GM19099 (cell line): Measurements from ENCODE around the gene ZCRB1.

ENCODE experiments used
- POLR2A ChIP-seq: IDR thresholded peaks from 3 replicates; pipeline ENCODE4 v1.6.1; 2011; ENCODE audit warnings: low read depth; ENCODE audit not compliant: insufficient read length; ENCODE audit errors: extremely low read depth

Gene ZCRB1

DNA sequence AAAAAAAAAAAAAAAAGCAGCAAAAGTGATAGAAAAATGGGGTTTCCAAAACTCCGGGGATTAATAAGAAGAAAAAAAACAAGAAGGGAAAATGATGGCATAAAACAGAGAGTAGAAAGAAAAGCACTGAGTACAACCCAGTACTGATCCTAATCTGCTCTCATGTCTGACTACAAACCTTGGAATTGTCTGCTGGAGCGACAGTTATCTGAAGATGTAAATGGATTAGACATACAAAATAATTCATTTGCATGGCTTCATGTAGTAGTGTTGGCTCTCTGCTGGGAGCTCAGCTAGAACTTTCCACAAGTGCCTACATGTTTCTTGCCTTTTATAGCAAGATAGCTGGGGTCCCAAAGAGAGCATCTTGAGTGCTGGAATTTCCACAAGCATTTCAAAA lies 34.2 kb downstream of the ZCRB1 start:
- TF ChIP-seq POLR2A: no peak

DNA sequence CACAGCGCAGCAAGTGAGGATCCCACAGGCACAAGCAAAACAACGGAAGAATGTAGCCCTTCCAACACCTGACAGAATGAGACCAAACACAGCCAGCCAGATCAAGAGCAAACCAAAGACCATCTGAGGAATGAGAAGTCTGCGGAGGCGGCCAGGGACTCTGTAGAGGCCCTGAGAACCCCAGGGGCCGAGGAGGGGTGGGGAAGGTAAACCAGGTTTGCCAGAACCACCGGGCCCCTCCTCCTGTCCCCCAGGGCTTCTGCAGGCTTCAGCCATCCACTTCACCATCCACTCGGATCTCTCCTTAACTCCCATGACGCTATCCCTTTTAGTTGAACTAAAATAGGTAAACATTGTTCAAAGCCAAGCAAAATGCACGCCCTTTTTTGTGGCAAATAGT lies 37.4 kb downstream of the ZCRB1 start:
- TF ChIP-seq POLR2A: no peak

DNA sequence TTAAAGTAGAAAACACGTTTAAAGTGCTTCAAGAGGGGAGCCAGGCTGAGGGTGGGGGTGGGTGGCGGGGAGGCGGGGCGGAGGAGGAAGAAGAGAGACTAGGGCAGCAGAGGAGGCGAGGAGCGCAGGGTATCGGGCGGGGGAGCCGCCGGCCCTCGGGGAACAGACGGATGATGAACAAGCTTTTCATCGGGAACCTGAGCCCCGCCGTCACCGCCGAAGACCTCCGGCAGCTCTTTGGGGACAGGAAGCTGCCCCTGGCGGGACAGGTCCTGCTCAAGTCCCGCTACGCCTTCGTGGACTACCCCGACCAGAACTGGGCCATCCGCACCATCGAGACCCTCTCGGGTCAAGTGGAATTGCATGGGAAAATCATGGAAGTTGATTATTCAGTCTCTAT lies 39.2 kb downstream of the ZCRB1 start:
- no peak for TF ChIP-seq POLR2A

GRCh38 chr12:42285431-42285830 lies 40.5 kb downstream of the ZCRB1 start:
- TF ChIP-seq POLR2A: no peak

DNA sequence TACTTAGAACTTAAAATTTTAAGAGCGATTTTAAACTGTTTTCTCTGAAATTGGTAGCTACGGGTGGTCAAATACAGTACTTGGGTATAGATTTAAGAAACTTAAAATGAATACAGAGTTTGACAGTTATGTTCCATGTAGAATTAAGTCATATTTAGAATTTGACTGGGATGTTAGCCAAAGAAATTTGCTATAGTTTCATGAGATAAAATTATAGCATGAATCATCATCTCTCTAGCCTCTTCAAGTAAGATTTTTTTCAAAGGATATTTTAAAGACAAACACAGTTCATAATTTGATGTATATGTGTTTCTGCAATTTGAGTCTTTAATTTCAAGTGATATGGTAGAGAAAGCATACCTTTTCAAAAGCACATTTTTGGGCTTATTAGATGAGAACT lies 41.0 kb downstream of the ZCRB1 start:
- TF ChIP-seq POLR2A: no peak

- no peak for TF ChIP-seq POLR2A
Measured at GRCh38 chr12:42284157-42284556, 41.7 kb downstream of the ZCRB1 start.

DNA sequence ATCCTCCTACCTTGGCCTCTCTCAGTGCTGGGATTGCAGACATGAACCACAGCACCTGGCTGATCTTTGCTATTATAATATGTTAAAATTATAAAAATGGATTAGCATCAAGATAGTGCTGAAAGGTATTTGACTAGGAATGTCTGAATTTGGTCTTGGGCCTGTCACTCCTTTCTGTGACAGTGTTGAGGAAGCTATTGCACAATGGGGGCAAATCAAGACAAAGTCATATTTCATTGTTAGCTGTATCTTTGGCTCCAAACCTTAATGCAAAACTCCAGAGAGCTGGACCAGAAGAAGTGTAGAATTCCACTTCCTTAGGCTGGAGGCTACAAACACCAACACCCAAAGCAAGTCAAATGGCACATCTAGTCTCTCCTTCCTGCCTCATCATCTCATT lies 42.2 kb downstream of the ZCRB1 start:
- no peak for TF ChIP-seq POLR2A

DNA sequence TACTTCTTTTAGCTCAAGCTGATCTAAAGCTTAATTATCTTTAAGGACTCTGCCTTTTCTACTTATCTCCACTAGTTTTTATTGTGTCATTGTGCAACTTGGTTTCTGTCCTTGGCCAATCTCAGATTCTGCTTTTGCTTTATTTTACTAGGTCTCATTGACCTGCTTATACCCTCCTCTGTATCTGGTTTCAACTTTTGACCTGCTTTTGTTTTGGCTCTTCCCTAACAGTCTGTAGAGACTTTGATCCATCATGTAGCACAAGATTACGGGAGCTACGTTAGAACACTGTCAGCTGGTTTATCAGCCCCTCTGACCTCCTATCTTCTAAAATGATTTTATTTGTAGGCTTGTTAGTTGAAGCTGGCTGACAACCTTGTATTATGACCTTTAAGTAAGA lies 43.6 kb downstream of the ZCRB1 start:
- no peak for TF ChIP-seq POLR2A

- TF ChIP-seq POLR2A: no peak
Measured at GRCh38 chr12:42281844-42282243, 44.0 kb downstream of the ZCRB1 start.

DNA sequence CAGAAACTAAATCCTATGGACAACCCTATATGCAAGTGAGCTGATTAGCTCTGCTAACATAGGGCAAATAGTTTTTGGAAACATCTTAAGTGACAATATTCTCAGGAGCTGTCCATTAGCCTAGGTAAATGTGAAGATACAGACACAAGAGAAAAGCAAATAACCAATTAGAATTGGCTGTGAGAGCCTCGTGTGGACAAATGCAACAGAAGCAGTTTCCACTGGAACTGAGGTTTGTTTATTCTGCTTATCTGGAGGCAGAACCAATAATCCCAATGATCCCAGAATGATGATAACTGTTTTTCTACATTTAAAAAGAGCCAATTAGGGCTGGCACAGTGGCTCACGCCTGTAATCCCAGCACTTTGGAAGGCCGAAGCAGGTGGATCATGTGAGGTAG lies 44.6 kb downstream of the ZCRB1 start:
- TF ChIP-seq POLR2A: no peak

GRCh38 chr12:42278128-42278510 lies 47.8 kb downstream of the ZCRB1 start:
- no peak for TF ChIP-seq POLR2A

DNA sequence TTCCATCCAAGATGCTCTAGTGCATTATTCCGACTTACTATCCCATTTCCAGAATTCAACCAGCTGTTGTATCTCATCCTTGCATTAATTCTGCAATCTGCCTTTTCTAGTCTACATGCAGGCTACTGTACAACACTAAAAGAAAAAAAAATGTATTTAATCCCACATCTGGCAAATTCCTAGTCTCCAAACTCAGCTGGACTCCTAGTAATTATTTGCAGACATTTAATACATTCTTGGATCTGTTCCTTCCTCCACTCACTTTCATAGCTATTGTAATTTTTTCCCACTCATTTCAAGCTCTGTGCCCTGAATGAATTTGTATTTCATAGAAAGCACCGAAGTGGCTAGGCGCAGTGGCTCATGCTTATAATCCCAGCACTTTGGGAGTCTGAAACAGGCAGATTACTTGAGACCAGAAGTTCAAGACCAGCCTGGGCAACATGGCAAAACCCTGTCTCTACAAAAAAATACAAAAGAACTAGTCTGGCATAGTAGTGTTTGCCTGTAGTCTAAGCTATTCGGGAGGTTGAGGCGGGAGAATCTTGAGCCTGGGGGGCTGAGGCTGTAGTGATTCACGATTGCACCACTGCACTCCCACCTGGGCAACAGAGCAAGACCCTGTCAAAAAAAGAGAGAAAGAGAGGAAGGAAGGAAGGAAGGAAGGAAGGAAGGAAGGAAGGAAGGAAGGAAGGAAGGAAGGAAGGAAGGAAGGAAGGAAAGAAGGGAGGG lies 48.3 kb downstream of the ZCRB1 start:
- no peak for TF ChIP-seq POLR2A

DNA sequence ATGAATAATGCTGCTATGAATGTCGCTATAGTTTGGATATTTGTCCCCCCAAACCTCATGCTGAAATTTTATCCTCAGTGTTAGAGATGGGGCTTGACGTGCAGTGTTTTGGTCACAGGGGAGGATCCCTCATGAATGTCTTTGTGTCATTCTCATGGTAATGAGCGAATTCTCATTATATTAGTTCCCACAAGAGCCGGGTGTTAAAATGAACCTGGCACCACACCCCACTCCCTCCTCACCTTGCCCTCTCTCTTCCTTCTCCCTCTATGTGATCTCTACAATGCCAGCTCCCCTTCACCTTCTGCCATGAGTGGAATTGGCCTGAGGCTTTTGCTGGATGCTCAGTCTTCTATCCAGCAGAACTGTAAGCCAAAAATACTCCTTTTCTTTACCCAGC lies 50.4 kb downstream of the ZCRB1 start:
- TF ChIP-seq POLR2A: no peak

DNA sequence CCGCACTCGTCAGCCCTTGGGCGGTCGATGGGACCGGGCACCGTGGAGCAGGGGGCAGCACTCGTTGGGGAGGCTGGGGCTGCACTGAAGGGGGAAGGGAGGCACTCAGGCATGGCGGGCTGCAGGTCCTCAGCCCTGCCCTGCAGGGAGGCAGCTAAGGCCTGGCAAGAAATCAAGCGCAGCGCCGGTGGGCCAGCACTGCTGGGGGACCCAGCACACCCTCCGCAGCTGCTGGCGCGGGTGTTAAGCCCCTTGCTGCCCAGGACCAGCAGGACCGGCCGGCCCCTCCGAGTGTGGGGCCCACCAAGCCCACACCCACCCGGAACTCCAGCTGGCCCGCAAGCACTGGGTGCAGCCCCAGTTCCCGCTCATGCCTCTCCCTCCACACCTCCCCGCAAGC lies 52.2 kb downstream of the ZCRB1 start:
- no peak for TF ChIP-seq POLR2A

- TF ChIP-seq POLR2A: no peak
Measured at GRCh38 chr12:42270596-42270995, 55.3 kb downstream of the ZCRB1 start.

DNA sequence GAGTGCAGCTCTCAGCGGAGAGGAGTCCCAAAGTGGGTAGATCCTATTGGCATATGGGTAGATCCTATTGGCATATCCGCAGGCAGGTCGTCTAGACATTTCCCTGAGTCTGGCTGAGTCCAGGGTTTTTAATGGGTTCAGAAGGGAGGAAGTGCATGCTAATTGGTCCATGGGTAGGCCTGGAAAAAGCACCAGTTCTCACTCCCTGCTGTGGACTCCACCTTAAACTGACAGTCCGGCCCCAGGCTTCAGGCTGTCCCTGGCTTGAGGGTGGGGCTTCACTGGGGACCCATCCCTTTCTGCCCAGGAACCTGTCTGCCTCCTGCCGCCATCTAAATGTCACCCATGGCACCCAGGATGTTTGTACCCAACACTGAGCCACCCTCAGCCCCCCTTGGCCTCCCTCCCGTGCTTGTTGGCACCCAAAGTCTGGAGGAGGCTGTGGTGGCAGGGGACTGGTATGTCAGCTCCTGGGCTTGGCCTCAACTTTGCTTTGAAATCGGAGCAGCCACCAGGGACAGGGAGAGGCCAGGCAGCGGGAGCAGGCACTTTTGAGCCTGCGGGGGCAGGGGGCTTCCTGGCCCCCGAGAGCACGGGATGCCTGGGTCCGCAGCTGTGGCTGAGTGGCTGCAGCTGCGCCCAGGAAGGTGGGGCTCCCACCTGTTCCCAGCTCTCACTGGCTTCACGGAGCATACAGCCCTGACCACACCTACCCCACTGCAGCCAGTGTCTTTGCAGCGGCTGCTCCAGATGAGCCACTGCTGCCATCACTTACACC lies 58.3 kb downstream of the ZCRB1 start:
- TF ChIP-seq POLR2A: no peak
